ENCODE measurements around the gene RAB18. TPM values are rescaled to one million over a fixed set of nuclear protein-coding genes. Genes with fewer than 3 reads are reported as not detected.

The RAB18 gene
- total RNA-seq, 1 experiment from 2014 or later: 68.1 TPM

DNA sequence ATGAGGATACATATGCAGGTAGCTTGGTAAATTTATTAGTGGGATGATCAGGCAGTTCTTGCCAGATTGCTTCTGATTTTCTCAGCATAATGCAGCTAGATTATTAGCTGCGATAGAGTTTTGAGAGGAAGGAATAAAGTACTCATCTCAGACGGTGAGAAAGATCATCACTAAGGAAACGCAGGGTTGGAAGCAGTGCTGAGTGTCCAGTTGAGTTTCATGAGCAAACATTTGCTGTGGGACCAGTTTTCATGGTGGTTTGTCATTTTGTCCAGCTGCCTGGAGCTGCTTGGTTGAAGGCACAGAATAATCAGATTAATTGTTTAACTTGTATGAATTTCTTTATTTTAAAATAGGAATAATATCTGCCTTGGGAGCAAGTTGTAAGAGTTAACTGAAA, 33.1 kb downstream of the RAB18 start:
- H3K9me2 ChIP-seq (ENCODE audit: insufficient read depth): no peaks in the 10 kb centered on the region
- H3K79me2 ChIP-seq (ENCODE audit: insufficient read depth, low read length): peaks cover 8% of the 10 kb centered on the region; the same call in 1 of the 2 replicates
- H3K9ac ChIP-seq (ENCODE audit: low read length): no peak overlapping the region
- intact Hi-C loops (cut with micrococcal nuclease): no loop called here
- H3K27ac ChIP-seq (ENCODE audit: low read depth, low read length): no peak overlapping the region
- BruUV-seq (replicated peaks): no TSS peak
- ATAC-seq (no peak), DNase-seq (ENCODE audit: low read depth, low spot score) (no peak)
- H3K4me3 ChIP-seq (replicated peaks in 1 of 2; ENCODE audit: low read depth in 1 of 2, low read length in 2 of 2): no peak overlapping the region
- RAD21 ChIA-PET (ENCODE audit: low non-redundant PET in 1 of 2, low total read pairs in 2 of 2, uncharacterized antibody in 2 of 2, unreplicated experiment in 2 of 2): no interaction called here
- no peaks in the 10 kb centered on the region for H3K9me3 ChIP-seq (ENCODE audit: control insufficient read depth in 1 of 2, insufficient read depth in 1 of 2, low read depth in 1 of 2, low read length in 2 of 2)
- H3K4me1 ChIP-seq (ENCODE audit: control insufficient read depth in 1 of 2, insufficient read depth in 2 of 2, low read length in 2 of 2): no peaks in the 10 kb centered on the region
- no peak overlapping the region for H2AFZ ChIP-seq (ENCODE audit: low read depth, low read length, poor library complexity, severe bottlenecking)
- H4K20me1 ChIP-seq (ENCODE audit: insufficient read depth): no peaks in the 10 kb centered on the region
- no peaks in the 10 kb centered on the region for H3K27me3 ChIP-seq (ENCODE audit: insufficient read depth, low read length)
- CTCF ChIA-PET: no interaction called here
- peaks cover 10 to 23% of the 10 kb centered on the region in 2 experiments; a peak in 3 of 4 replicates for H3K36me3 ChIP-seq (ENCODE audit: control insufficient read depth in 1 of 2, insufficient read depth in 2 of 2, low read length in 2 of 2)
- no peak overlapping the region for H3K4me2 ChIP-seq (ENCODE audit: low read length)
- POLR2A ChIA-PET: no interaction called here
- TF ChIP-seq JUND (IDR thresholded peaks at IDR 0.05) (no peak), ELF1 (IDR thresholded peaks at IDR 0.05; ENCODE audit: borderline replicate concordance, low read depth) (no peak), YY1 (IDR thresholded peaks at IDR 0.05; ENCODE audit: extremely low read depth, insufficient replicate concordance, low read depth, low read length) (no peak), EZH2 (IDR thresholded peaks at IDR 0.05) (no peak), RAD21 (IDR thresholded peaks at IDR 0.05; ENCODE audit: low read depth) (no peak), EGR1 (IDR thresholded peaks at IDR 0.05; ENCODE audit: low read depth) (no peak)
- TF ChIP-seq, protein P1, sequence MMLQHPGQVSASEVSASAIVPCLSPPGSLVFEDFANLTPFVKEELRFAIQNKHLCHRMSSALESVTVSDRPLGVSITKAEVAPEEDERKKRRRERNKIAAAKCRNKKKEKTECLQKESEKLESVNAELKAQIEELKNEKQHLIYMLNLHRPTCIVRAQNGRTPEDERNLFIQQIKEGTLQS (IDR thresholded peaks at IDR 0.05): no peak
- TF ChIP-seq, protein P2, sequence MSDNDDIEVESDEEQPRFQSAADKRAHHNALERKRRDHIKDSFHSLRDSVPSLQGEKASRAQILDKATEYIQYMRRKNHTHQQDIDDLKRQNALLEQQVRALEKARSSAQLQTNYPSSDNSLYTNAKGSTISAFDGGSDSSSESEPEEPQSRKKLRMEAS (IDR thresholded peaks at IDR 0.05): no peak

DNA sequence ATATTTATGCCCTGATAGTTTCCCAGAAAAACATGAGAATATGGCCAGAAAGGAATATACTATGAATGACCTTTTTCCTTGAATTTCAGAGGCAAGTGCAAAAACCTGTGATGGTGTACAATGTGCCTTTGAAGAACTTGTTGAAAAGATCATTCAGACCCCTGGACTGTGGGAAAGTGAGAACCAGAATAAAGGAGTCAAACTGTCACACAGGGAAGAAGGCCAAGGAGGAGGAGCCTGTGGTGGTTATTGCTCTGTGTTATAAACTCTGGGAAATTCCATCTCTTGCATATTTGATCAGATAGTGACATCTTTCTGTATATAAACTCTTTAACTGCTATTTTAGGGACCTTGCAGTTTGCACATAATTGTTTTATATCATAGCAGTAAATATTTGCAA, 33.7 kb downstream of the RAB18 start:
- CTCF ChIA-PET: no interaction called here
- ATAC-seq (no peak), DNase-seq (ENCODE audit: low read depth, low spot score) (no peak)
- no peak overlapping the region for H3K27ac ChIP-seq (ENCODE audit: low read depth, low read length)
- POLR2A ChIA-PET: no interaction called here
- no peak overlapping the region for H2AFZ ChIP-seq (ENCODE audit: low read depth, low read length, poor library complexity, severe bottlenecking)
- intact Hi-C loops (cut with micrococcal nuclease): no loop called here
- RAD21 ChIA-PET (ENCODE audit: low non-redundant PET in 1 of 2, low total read pairs in 2 of 2, uncharacterized antibody in 2 of 2, unreplicated experiment in 2 of 2): no interaction called here
- peaks cover 10 to 23% of the 10 kb centered on the region in 2 experiments; a peak in 3 of 4 replicates for H3K36me3 ChIP-seq (ENCODE audit: control insufficient read depth in 1 of 2, insufficient read depth in 2 of 2, low read length in 2 of 2)
- no peaks in the 10 kb centered on the region for H3K27me3 ChIP-seq (ENCODE audit: insufficient read depth, low read length)
- no peaks in the 10 kb centered on the region for H4K20me1 ChIP-seq (ENCODE audit: insufficient read depth)
- H3K9me3 ChIP-seq (ENCODE audit: control insufficient read depth in 1 of 2, insufficient read depth in 1 of 2, low read depth in 1 of 2, low read length in 2 of 2): no peaks in the 10 kb centered on the region
- H3K4me3 ChIP-seq (replicated peaks in 1 of 2; ENCODE audit: low read depth in 1 of 2, low read length in 2 of 2): no peak overlapping the region
- H3K9me2 ChIP-seq (ENCODE audit: insufficient read depth): no peaks in the 10 kb centered on the region
- no peaks in the 10 kb centered on the region for H3K4me1 ChIP-seq (ENCODE audit: control insufficient read depth in 1 of 2, insufficient read depth in 2 of 2, low read length in 2 of 2)
- H3K9ac ChIP-seq (ENCODE audit: low read length): no peak overlapping the region
- BruUV-seq (replicated peaks): no TSS peak
- TF ChIP-seq, protein P3, sequence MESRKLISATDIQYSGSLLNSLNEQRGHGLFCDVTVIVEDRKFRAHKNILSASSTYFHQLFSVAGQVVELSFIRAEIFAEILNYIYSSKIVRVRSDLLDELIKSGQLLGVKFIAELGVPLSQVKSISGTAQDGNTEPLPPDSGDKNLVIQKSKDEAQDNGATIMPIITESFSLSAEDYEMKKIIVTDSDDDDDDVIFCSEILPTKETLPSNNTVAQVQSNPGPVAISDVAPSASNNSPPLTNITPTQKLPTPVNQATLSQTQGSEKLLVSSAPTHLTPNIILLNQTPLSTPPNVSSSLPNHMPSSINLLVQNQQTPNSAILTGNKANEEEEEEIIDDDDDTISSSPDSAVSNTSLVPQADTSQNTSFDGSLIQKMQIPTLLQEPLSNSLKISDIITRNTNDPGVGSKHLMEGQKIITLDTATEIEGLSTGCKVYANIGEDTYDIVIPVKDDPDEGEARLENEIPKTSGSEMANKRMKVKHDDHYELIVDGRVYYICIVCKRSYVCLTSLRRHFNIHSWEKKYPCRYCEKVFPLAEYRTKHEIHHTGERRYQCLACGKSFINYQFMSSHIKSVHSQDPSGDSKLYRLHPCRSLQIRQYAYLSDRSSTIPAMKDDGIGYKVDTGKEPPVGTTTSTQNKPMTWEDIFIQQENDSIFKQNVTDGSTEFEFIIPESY (IDR thresholded peaks at IDR 0.05; ENCODE audit: extremely low read depth, insufficient replicate concordance, low read length): no peak
- TF ChIP-seq, protein P1 (IDR thresholded peaks at IDR 0.05): no peak
- no peak for TF ChIP-seq RAD21 (IDR thresholded peaks at IDR 0.05; ENCODE audit: low read depth)
- no peak for TF ChIP-seq YY1 (IDR thresholded peaks at IDR 0.05; ENCODE audit: extremely low read depth, insufficient replicate concordance, low read depth, low read length)
- no peak for TF ChIP-seq SP1 (IDR thresholded peaks at IDR 0.05; ENCODE audit: low read depth)
- no peak for TF ChIP-seq SIN3A (IDR thresholded peaks at IDR 0.05; ENCODE audit: low read depth)
- TF ChIP-seq POLR2AphosphoS5 (IDR thresholded peaks at IDR 0.05; ENCODE audit: low read depth, low read length): no peak
- TF ChIP-seq, protein P4, sequence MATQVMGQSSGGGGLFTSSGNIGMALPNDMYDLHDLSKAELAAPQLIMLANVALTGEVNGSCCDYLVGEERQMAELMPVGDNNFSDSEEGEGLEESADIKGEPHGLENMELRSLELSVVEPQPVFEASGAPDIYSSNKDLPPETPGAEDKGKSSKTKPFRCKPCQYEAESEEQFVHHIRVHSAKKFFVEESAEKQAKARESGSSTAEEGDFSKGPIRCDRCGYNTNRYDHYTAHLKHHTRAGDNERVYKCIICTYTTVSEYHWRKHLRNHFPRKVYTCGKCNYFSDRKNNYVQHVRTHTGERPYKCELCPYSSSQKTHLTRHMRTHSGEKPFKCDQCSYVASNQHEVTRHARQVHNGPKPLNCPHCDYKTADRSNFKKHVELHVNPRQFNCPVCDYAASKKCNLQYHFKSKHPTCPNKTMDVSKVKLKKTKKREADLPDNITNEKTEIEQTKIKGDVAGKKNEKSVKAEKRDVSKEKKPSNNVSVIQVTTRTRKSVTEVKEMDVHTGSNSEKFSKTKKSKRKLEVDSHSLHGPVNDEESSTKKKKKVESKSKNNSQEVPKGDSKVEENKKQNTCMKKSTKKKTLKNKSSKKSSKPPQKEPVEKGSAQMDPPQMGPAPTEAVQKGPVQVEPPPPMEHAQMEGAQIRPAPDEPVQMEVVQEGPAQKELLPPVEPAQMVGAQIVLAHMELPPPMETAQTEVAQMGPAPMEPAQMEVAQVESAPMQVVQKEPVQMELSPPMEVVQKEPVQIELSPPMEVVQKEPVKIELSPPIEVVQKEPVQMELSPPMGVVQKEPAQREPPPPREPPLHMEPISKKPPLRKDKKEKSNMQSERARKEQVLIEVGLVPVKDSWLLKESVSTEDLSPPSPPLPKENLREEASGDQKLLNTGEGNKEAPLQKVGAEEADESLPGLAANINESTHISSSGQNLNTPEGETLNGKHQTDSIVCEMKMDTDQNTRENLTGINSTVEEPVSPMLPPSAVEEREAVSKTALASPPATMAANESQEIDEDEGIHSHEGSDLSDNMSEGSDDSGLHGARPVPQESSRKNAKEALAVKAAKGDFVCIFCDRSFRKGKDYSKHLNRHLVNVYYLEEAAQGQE (IDR thresholded peaks at IDR 0.05; ENCODE audit: low read depth): no peak
- TF ChIP-seq, protein P2 (IDR thresholded peaks at IDR 0.05): no peak
- TF ChIP-seq EGR1 (IDR thresholded peaks at IDR 0.05; ENCODE audit: low read depth): no peak
- H3K79me2 ChIP-seq (ENCODE audit: insufficient read depth, low read length): 0 out of 2 replicates have a peak, but pooled peaks cover 3% of the 10 kb centered on the region
- H3K4me2 ChIP-seq (ENCODE audit: low read length): no peak overlapping the region

Data from HCT116 (cell line).